Measurements from ENCODE around the gene TAP1.
"Not testable (repeated sequence)": the region's sequence is repeated elsewhere in the genome, so short reads cannot be mapped to it uniquely, and the experiment has no call there.

The TAP1 gene

GRCh38 chr6:32807020-32807580, 46.4 kb downstream of the TAP1 start:
- Histone ChIP-seq H3K4me3 (ENCODE audit: low read length in 2 of 2) (no peak overlapping the region), H3K36me3 (ENCODE audit: control insufficient read depth in 2 of 2, insufficient read depth in 2 of 2, low read length in 2 of 2) (no peaks in the 10 kb centered on the region), H3K27me3 (ENCODE audit: control insufficient read depth in 2 of 2, insufficient read depth in 2 of 2, low read length in 2 of 2) (peaks cover 0 to 4% of the 10 kb centered on the region in 2 donors), H3K9me3 (ENCODE audit: control insufficient read depth in 2 of 2, low read length in 2 of 2) (no peaks in the 10 kb centered on the region), H3K27ac (ENCODE audit: low read depth in 2 of 2, low read length in 2 of 2) (no peak overlapping the region), H3K4me1 (ENCODE audit: control insufficient read depth in 2 of 2, insufficient read depth in 2 of 2, low read length in 2 of 2) (no peaks in the 10 kb centered on the region), H3K9ac (ENCODE audit: low read depth in 1 of 2, low read length in 2 of 2) (no peak overlapping the region)

GRCh38 chr6:32805404-32805803, 48.1 kb downstream of the TAP1 start:
- not testable (repeated sequence) for H3K4me1 ChIP-seq (ENCODE audit: control insufficient read depth in 2 of 2, insufficient read depth in 2 of 2, low read length in 2 of 2); H3K4me3 ChIP-seq (ENCODE audit: low read length in 2 of 2); H3K9ac ChIP-seq (ENCODE audit: low read depth in 1 of 2, low read length in 2 of 2); H3K27ac ChIP-seq (ENCODE audit: low read depth in 2 of 2, low read length in 2 of 2); H3K36me3 ChIP-seq (ENCODE audit: control insufficient read depth in 2 of 2, insufficient read depth in 2 of 2, low read length in 2 of 2); H3K27me3 ChIP-seq (ENCODE audit: control insufficient read depth in 2 of 2, insufficient read depth in 2 of 2, low read length in 2 of 2); H3K9me3 ChIP-seq (ENCODE audit: control insufficient read depth in 2 of 2, low read length in 2 of 2)

DNA sequence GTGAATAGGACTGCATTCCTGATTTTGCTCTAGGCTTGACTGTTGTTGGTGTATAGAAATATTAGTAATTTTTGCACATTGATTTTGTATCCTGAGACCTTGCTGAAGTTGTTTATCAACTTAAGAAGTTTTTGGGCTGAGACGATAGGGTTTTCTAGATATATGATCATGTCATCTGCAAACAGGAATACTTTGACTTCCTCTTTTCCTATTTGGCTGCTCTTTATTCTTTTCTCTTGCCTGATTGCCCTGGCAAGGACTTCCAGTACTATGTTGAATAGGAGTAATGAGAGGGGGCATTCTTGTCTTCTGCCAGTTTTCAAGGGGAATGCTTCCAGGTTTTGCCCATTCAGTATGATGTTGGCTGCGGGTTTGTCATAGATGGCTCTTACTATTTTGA, 50.1 kb downstream of the TAP1 start:
- Histone ChIP-seq H3K36me3 (ENCODE audit: control insufficient read depth in 2 of 2, insufficient read depth in 2 of 2, low read length in 2 of 2) (no peaks in the 10 kb centered on the region), H3K27me3 (ENCODE audit: control insufficient read depth in 2 of 2, insufficient read depth in 2 of 2, low read length in 2 of 2) (peaks cover 7 to 9% of the 10 kb centered on the region in 2 donors), H3K27ac (ENCODE audit: low read depth in 2 of 2, low read length in 2 of 2) (no peak overlapping the region)

GRCh38 chr6:32799740-32800139, 53.8 kb downstream of the TAP1 start:
- H3K27ac ChIP-seq (ENCODE audit: low read depth in 2 of 2, low read length in 2 of 2) = no peak overlapping the region
- H3K9me3 ChIP-seq (ENCODE audit: control insufficient read depth in 2 of 2, low read length in 2 of 2) = peaks cover 0 to 3% of the 10 kb centered on the region in 2 donors

More for the DNA sequence above, 50.1 kb downstream of the TAP1 start:
- peaks cover 0 to 3% of the 10 kb centered on the region in 2 donors for H3K9me3 ChIP-seq (ENCODE audit: control insufficient read depth in 2 of 2, low read length in 2 of 2)
- no peak overlapping the region for H3K9ac ChIP-seq (ENCODE audit: low read depth in 1 of 2, low read length in 2 of 2)
- H3K4me1 ChIP-seq (ENCODE audit: control insufficient read depth in 2 of 2, insufficient read depth in 2 of 2, low read length in 2 of 2) = no peaks in the 10 kb centered on the region
- no peak overlapping the region for H3K4me3 ChIP-seq (ENCODE audit: low read length in 2 of 2)

GRCh38 chr6:32799168-32799567, 54.3 kb downstream of the TAP1 start:
- peaks cover 0 to 3% of the 10 kb centered on the region in 2 donors for H3K4me1 ChIP-seq (ENCODE audit: control insufficient read depth in 2 of 2, insufficient read depth in 2 of 2, low read length in 2 of 2)
- H3K27me3 ChIP-seq (ENCODE audit: control insufficient read depth in 2 of 2, insufficient read depth in 2 of 2, low read length in 2 of 2) = peaks cover 15 to 24% of the 10 kb centered on the region in 2 donors

More at GRCh38 chr6:32799740-32800139, 53.8 kb downstream of the TAP1 start:
- Histone ChIP-seq H3K4me3 (ENCODE audit: low read length in 2 of 2) (no peak overlapping the region), H3K4me1 (ENCODE audit: control insufficient read depth in 2 of 2, insufficient read depth in 2 of 2, low read length in 2 of 2) (peaks cover 0 to 3% of the 10 kb centered on the region in 2 donors), H3K27me3 (ENCODE audit: control insufficient read depth in 2 of 2, insufficient read depth in 2 of 2, low read length in 2 of 2) (peaks cover 15 to 21% of the 10 kb centered on the region in 2 donors), H3K9ac (ENCODE audit: low read depth in 1 of 2, low read length in 2 of 2) (no peak overlapping the region), H3K36me3 (ENCODE audit: control insufficient read depth in 2 of 2, insufficient read depth in 2 of 2, low read length in 2 of 2) (no peaks in the 10 kb centered on the region)

GRCh38 chr6:32796848-32797776, 56.4 kb downstream of the TAP1 start:
- H3K36me3 ChIP-seq (ENCODE audit: control insufficient read depth in 2 of 2, insufficient read depth in 2 of 2, low read length in 2 of 2) = no peaks in the 10 kb centered on the region
- H3K27ac ChIP-seq (ENCODE audit: low read depth in 2 of 2, low read length in 2 of 2) = no peak overlapping the region
- H3K4me3 ChIP-seq (ENCODE audit: low read length in 2 of 2) = peak overlapping the region in 1 of 2 donors; percentile 47
- peaks cover 0 to 3% of the 10 kb centered on the region in 2 donors for H3K4me1 ChIP-seq (ENCODE audit: control insufficient read depth in 2 of 2, insufficient read depth in 2 of 2, low read length in 2 of 2)
- peak overlapping the region; percentile 1 to 13 for H3K9ac ChIP-seq (ENCODE audit: low read depth in 1 of 2, low read length in 2 of 2)
- peaks cover 18 to 30% of the 10 kb centered on the region in 2 donors for H3K27me3 ChIP-seq (ENCODE audit: control insufficient read depth in 2 of 2, insufficient read depth in 2 of 2, low read length in 2 of 2)
- H3K9me3 ChIP-seq (ENCODE audit: control insufficient read depth in 2 of 2, low read length in 2 of 2) = peaks cover 0 to 3% of the 10 kb centered on the region in 2 donors

More at GRCh38 chr6:32799168-32799567, 54.3 kb downstream of the TAP1 start:
- Histone ChIP-seq H3K27ac (ENCODE audit: low read depth in 2 of 2, low read length in 2 of 2) (no peak overlapping the region), H3K9me3 (ENCODE audit: control insufficient read depth in 2 of 2, low read length in 2 of 2) (peaks cover 0 to 3% of the 10 kb centered on the region in 2 donors), H3K36me3 (ENCODE audit: control insufficient read depth in 2 of 2, insufficient read depth in 2 of 2, low read length in 2 of 2) (no peaks in the 10 kb centered on the region), H3K9ac (ENCODE audit: low read depth in 1 of 2, low read length in 2 of 2) (no peak overlapping the region), H3K4me3 (ENCODE audit: low read length in 2 of 2) (no peak overlapping the region)
